Measurements from ENCODE around the gene IGHMBP2.

IGHMBP2 gene

GRCh38 chr11:68938816-68939582 lies 35.3 kb downstream of the IGHMBP2 start:
- DNase-seq (ENCODE audit: low spot score) = no peak
- TF ChIP-seq, protein P1, sequence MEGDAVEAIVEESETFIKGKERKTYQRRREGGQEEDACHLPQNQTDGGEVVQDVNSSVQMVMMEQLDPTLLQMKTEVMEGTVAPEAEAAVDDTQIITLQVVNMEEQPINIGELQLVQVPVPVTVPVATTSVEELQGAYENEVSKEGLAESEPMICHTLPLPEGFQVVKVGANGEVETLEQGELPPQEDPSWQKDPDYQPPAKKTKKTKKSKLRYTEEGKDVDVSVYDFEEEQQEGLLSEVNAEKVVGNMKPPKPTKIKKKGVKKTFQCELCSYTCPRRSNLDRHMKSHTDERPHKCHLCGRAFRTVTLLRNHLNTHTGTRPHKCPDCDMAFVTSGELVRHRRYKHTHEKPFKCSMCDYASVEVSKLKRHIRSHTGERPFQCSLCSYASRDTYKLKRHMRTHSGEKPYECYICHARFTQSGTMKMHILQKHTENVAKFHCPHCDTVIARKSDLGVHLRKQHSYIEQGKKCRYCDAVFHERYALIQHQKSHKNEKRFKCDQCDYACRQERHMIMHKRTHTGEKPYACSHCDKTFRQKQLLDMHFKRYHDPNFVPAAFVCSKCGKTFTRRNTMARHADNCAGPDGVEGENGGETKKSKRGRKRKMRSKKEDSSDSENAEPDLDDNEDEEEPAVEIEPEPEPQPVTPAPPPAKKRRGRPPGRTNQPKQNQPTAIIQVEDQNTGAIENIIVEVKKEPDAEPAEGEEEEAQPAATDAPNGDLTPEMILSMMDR (IDR thresholded peaks at IDR 0.05; ENCODE audit: extremely low read depth, insufficient read depth, missing control alignments) = no peak
- in situ Hi-C loops (cut with MboI; ENCODE audit: low pct_unique_long_range_greater_than_20kb, low sequenced_read_pairs, unreplicated experiment) = no loop called here

- in situ Hi-C loops (cut with MboI; ENCODE audit: low pct_unique_long_range_greater_than_20kb, low sequenced_read_pairs, unreplicated experiment) = no loop called here
- TF ChIP-seq, protein P1 (IDR thresholded peaks at IDR 0.05; ENCODE audit: extremely low read depth, insufficient read depth, missing control alignments) = no peak
- DNase-seq (ENCODE audit: low spot score) = no peak
Measured at GRCh38 chr11:68939583-68940555, 36.2 kb downstream of the IGHMBP2 start.

DNA sequence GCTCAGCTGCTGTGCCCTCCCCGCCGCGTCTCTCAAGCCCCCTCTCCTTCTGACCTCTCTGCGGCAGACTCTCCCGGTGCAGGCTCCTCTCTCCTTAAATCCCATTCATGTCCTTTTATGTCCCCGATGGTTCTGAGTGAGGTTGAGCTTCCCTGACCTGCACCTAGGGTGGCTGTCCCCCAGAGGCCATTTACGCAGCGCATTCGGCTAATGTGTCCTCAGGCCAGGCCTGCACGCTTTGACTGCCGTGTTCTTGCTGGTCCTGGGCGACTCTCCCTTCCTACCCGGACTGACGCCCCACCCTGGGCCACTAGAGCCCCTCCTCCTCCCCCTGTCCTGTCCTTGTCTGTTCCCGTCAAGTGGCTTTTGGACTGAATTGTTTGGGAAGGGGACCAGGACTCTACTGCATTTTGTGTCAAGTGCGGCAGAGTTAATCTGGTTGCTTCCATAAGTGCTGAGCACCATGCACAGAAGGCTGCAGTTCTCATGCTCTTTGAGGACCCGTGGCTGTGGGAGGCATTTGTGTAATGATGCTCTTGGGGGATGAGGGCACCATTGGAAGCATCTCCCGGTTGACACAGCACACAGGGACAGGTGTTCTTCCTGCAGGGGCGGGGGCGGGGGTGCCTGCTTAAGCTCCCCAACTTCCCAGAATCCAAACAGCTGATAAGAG lies 37.1 kb downstream of the IGHMBP2 start:
- DNase-seq (ENCODE audit: low spot score) = no peak
- TF ChIP-seq, protein P1 (IDR thresholded peaks at IDR 0.05; ENCODE audit: extremely low read depth, insufficient read depth, missing control alignments) = no peak
- in situ Hi-C loops (cut with MboI; ENCODE audit: low pct_unique_long_range_greater_than_20kb, low sequenced_read_pairs, unreplicated experiment) = no loop called here

- TF ChIP-seq, protein P1 (IDR thresholded peaks at IDR 0.05; ENCODE audit: extremely low read depth, insufficient read depth, missing control alignments) = no peak
- in situ Hi-C loops (cut with MboI; ENCODE audit: low pct_unique_long_range_greater_than_20kb, low sequenced_read_pairs, unreplicated experiment) = no loop called here
- DNase-seq (ENCODE audit: low spot score) = no peak
Measured at GRCh38 chr11:68941324-68942094, 37.8 kb downstream of the IGHMBP2 start.

- no peak for DNase-seq (ENCODE audit: low spot score)
- TF ChIP-seq, protein P1 (IDR thresholded peaks at IDR 0.05; ENCODE audit: extremely low read depth, insufficient read depth, missing control alignments) = no peak
- in situ Hi-C loops (cut with MboI; ENCODE audit: low pct_unique_long_range_greater_than_20kb, low sequenced_read_pairs, unreplicated experiment) = no loop called here
Measured at GRCh38 chr11:68942095-68942620, 38.5 kb downstream of the IGHMBP2 start.
